ENCODE data around the gene ZACN. TPM values are rescaled to one million over a fixed set of nuclear protein-coding genes. Genes with fewer than 3 reads are reported as not detected.

ZACN gene
- total RNA-seq, 1 donor from 2014 or later = not detected

DNA sequence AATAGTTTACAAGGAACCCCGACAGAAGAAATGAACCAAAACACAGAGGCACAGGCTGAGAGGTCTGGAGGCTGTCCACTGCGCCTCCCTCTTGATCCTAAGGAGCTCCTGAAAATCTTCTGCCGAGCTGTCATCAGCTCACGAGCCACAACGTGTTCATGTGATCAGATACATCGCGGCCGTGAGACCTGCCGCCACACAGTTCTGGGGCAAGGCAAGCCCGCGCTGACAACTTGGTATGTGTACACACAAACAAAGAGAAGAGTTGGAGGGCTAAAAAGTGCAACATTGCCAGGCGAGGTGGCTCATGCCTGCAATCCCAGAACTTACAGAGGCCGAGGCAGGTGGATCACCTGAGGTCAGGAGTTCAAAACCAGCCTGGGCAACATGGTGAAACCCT, 17.0 kb downstream of the ZACN start:
- ATAC-seq = no peak
- no peak for DNase-seq (ENCODE audit: low spot score)

DNA sequence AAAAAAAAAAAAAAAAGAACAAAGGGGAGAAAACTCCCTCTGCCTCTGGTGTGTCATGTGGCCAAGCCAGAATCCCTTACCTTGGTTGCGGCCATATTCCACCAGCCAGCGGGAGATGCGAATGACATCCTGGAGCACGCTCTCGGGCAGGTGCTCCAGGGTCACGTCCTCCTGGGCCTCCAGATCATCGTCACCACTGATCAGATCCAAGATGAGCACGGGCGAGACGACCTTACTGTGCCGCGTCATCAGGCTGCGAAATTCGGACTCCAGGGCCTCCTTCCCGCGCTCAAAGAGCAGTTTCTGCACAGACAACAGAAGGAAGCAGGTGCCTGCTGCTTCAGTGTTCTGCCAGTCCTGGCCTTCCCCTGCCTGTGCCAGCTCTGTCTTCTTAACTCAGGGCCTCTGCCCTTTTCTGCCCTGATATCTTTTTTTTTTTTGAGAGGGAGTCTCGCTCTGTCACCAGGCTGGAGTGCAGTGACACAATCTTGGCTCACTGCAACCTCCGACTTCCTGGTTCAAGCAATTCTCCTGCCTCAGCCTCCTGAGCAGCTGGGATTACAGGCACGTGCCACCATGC, 18.8 kb downstream of the ZACN start:
- no peak for DNase-seq (ENCODE audit: low spot score)
- ATAC-seq = no peak

DNA sequence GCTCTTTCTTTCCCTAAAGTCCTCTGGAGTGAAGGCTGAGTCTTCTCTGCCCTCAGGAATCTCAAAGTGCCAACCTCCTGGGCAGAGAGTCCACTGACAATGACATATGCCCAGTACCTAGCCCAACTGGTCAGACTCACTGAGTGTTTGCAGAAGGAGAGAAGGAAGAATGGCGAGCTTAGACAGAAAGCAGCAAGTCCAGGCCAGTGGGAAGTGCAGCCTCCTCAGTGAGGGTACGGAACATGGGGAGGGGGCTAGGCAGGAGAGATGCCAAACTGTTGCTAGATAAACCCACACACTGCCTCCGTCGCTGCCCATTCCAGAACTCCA, 23.9 kb downstream of the ZACN start:
- DNase-seq (ENCODE audit: low spot score) (no peak), ATAC-seq (peak; percentile 41)

DNA sequence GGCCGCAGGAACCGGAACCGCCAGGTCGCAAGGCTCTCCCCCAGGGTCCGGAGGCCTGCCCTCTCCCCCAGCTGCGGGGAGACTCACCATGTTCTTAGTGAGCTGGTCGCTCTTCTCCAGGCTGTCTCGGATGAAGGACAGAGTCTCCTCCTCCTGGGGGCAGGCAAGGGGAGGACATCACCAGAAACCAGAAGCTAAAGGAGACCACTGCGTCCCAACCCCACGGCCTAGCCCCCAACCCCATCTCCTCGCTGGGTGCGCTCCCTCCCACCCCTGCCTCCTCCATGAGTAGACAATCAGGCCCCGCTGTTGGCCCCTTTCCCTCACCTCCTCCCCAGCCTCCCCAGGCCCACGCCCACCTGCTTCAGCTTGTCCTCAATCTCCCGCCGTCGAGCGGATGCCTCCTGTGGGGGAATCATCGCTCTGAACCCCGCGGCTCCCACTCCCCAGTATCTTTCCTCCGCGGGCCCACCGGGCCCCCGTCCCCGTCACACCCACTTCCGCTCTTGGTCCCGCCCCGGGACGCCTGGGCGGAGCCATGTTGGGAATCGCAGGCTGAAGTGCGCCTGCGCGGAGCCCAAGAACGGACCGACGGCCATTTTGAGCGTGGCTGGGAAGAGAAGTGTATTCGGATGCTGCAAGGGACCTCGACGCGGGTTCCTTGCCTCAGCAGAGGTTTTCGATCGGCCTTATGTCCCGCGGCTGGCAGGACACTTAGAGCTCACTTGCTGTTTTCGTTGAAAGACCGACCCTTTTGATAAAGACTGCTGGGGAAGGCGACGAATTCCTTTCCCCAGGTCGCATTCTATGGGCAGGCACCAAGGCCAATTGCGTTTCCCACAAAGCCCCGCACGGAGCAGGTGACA, 24.5 kb downstream of the ZACN start, which contains the start of gene EXOC7:
EXOC7 (minus strand) TSS at position 514 of the 866 bp plus-strand sequence; CDS start at position 419, 95 bp downstream.
- ATAC-seq (peak; percentile 97), DNase-seq (ENCODE audit: low spot score) (peak; percentile 93)

DNA sequence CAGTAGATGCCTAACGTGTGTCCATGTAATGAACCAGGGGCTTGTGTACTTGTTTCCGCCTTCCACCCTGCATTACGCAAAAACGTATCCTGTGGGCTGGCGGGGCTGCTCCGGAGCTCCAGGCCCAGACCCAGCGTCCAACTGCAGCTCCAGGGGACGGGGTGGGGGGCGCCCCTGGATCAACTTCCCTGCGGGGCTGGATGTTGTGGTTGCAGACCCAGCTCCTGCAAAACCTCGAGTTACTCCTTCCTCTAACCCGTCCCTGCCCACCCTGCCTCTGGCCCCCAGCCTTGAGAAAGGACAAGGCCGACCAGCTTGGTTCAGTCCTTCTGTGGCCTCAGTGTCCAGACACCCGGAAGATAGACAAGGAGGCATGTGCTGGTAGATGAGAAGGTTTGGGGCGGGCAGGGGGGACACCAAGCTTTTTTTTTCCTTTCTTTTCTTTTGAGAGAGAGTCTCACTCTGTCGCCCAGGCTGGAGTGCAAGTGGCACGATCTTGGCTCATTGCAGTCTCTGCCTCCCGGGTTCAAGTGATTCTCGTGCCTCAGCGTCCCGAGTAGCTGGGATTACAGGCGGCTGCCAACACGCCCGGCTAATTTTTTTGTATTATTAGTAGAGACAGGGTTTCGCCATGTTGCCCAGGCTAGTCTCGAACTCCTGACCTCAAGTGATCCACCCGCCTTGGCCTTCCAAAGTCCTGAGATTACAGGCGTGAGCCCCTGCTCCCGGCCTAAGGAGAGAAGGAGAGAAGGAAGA, 25.3 kb downstream of the ZACN start:
- DNase-seq (ENCODE audit: low spot score) (no peak), ATAC-seq (peak; percentile 8)

DNA sequence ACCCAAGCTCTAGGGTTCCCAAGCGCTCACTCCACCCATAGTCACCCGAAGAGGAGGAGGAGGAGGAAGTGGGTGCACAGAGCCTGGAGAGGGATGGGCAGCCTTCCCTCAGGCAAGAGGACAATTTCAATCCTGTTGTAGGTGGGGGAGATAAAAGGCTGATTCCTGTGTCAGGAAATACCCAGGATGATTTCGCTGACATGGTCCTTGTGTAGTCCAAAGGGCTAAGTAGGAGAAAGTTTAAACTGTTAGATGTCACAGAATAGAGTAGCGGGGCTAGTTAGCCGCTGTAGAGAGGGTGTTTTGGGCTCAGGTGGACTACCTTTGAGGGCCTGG, 25.9 kb downstream of the ZACN start:
- no peak for DNase-seq (ENCODE audit: low spot score)

DNA sequence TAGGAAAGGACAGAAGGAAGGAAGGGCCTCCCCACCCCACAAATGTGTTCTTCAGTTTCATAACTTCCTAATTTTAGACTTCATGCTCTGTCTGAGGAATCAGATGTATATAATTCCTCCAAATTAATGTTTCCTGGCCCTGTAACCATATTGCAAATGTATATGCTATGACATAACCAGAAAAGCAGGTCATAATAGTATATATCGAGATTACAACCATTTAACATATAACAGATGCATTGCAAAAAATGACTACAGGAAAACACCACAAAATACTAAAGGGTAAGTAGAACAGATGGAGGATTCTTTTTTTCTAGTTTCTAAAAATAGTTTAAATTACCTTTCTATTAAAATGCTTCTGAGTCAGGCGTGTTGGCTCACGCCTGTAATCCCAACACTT, 27.7 kb downstream of the ZACN start:
- ATAC-seq (no peak), DNase-seq (ENCODE audit: low spot score) (no peak)

More for the DNA sequence above, 25.9 kb downstream of the ZACN start:
- no peak for ATAC-seq

DNA sequence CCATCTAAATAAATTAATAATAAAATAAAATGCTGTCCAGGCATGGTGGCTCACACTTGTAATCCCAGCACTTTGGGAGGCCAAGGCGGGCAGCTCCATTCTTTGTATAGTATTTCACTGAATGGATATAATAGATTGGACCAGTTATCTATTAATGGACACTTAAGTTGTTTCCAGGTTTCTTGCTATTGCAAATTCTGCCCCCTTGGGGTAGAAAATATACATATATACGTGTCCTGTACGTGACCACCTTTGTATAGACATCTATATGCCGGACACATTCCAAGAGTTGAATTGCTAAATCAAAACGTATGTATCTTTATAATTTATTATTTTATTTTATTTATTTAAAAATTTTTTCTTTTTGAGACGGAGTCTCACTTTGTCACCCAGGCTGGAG, 28.5 kb downstream of the ZACN start:
- no peak for ATAC-seq
- DNase-seq (ENCODE audit: low spot score) = no peak

DNA sequence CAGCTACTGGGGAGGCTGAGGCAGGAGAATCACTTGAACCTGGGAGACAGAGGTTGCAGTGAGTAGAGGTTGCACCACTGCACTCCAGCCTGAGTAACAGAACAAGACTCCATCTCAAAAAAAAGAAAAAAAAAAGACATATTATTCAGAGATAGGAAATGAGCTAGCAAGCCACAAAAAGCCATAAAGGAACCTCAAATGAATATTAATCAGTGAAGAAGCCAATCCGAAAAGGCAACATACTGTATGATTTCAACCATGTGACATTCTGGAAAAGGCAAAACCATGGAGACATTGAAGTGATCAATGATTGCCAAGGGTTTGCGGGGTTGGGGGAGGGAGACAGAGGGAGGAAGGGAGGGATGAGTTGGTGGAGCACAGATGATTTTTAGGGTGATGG, 33.0 kb downstream of the ZACN start:
- ATAC-seq (no peak), DNase-seq (ENCODE audit: low spot score) (no peak)

DNA sequence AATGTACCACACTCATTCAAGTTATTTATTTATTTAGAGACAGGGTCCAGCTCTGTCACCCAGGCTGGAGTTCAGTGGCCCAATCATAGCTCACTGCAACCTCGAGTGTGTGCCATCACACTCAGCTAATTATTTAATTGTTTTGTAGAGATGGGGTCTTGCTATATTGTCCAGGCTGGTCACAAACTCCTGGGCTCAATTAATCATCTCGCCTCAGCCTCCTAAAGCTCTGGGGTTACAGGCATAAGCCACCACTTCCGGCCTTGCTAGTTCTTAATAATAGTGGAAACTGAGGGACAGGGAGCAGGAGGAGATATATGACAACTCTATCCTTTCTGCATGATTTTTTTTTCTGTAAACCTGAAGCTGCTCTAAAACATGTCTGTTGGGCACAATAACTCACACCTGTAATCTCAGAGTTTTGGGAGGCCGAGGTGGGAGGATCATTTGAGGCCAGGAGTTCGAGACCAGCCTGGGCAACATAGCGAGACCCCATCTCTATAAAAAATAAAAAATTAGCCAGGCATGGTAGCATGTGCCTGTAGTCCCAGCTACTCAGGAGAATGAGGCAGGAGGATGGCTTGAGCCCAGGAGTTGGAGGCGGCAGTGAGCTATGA, 36.3 kb downstream of the ZACN start:
- no peak for DNase-seq (ENCODE audit: low spot score)

DNA sequence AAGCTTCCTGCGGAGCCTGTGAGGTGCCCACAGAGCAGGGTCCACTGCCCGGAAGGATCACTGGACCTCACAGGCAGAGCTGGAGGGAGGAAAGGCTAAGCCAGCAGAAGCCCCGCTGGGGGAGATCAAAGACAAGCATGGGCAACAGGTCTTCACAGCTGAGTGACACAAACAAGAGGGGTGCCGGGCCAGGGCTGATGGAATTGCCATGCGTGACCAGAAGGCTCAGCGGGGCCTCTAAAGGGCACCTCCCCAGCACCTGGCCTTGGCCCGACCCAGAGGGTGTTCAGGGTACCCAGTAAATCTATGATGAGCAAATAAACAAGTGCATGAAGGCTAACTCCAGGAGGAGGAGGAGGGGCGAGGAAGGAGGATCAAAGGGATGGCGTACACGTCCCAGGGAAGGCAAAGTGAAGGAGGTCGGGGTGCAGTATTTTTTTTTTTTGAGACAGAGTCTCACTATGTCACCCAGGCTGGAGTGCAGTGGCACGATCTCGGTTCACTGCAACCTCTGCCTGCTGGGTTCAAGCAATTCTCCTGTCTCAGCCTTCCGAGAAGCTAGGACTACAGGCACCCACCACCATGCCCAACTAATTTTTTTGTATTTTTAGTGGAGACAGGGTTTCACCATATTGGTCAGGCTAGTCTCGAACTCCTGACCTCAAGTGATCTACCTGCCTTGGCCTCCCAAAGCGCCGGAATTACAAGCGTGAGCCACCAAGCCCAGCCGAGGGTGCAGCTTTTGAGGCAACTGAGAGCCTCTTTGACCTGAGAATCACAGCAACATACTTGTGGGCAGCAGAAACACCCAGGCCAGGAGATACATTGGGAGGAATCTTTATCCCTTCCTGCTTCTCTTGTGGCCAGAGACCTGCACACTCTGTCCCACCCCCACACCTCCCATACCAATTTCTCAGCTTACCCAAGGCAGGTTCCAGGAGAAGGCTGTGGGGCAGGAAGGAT, 40.7 kb downstream of the ZACN start:
- DNase-seq (ENCODE audit: low spot score) (no peak), ATAC-seq (no peak)

More for the DNA sequence above, 36.3 kb downstream of the ZACN start:
- ATAC-seq = no peak

DNA sequence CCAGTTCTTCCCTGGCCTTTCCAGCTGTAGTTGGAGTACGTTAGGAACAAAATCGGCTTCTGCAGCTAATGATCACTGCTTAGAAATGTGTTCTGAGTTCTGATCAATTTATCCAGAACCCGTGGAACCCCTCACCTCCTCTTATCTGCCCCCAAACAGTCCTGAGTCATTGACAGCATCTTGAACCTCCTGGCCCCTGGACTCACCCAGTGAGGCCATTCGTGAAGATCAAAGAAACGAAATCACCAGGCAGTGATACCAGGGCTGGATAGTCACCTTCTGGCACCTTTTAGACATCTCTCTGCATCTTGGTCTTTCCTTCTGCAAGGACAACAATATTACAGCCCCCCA, 41.7 kb downstream of the ZACN start:
- no peak for DNase-seq (ENCODE audit: low spot score)
- ATAC-seq = no peak

DNA sequence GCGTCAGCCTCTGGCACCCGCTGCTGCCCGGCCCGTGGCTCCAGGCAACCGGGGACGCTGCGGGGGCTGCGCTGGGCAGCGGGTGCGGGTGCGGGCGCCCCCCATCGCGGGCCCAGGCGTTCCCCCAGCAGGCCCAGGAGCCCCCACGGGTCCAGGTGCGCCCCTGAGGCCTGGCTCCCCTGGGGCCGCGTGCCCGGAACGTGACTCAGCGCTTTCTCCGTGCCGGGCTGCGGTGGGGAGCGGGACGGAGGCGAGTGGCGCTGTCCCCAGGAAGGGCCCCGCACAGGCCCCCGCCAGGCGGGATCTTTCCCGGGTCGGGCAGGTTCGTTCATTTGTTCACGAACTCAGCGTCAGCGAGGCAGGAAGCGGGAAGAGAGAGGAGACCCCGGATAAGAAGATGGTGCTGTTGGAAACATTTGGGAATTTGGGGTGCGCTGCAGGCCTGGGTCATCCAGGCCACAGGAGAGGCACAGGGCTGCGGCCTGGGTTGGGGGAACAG, 43.0 kb downstream of the ZACN start:
- peak; percentile 32 for ATAC-seq
- DNase-seq (ENCODE audit: low spot score) = no peak

DNA sequence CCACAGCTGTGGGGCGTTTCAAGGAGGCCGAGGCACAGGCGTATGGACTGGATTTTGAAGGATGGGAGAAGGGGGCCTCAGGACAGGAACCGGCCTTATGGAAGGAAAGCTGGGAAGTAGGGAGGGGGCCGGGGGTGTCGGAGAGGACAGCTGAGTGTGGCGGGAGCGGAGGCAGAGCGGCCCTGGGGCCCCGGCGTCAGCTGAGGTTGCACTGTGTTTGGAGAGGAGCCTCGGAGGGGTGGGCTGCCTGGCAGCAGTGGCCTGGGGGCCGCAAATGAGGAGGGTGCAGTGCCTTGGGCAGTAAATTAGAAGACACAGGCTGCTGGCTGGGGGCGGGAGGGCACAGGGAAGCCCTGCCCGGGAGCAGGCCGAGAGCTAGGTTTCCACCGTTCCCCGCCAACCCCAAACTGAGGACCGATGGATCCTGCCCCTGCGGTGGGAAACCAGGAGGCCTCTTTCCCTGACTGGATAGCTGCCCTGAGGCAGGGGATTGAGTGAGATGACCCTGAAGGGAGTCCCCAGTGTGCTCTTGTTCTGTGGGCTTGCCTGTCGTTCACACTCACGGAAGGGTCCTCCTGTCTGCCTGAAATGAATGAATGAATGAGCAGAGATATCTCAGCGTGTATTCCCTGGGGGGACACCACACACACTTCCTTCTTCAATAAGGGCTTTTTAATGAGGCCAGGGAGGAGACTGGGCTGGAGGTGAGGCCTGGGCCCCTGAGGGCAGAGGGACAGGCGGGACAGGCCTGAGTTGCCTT, 43.6 kb downstream of the ZACN start:
- DNase-seq (ENCODE audit: low spot score) (no peak), ATAC-seq (no peak)

DNA sequence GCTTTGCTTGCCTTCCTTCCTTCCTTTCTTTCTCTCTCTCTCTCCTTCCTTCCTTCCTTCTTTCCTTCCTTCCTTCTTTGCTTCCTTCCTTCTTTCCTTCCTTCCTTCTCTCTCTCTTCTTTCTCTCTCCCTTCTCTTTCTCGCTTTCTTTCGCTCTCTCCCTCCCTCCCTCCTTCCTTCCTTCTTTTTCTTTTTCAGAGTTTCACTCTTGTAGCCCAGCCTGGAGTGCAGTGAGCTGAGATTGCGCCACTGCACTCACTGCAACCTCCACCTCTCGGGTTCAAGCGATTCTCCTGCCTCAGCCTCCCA, 44.2 kb downstream of the ZACN start:
- DNase-seq (ENCODE audit: low spot score) = no peak
- ATAC-seq = no peak

DNA sequence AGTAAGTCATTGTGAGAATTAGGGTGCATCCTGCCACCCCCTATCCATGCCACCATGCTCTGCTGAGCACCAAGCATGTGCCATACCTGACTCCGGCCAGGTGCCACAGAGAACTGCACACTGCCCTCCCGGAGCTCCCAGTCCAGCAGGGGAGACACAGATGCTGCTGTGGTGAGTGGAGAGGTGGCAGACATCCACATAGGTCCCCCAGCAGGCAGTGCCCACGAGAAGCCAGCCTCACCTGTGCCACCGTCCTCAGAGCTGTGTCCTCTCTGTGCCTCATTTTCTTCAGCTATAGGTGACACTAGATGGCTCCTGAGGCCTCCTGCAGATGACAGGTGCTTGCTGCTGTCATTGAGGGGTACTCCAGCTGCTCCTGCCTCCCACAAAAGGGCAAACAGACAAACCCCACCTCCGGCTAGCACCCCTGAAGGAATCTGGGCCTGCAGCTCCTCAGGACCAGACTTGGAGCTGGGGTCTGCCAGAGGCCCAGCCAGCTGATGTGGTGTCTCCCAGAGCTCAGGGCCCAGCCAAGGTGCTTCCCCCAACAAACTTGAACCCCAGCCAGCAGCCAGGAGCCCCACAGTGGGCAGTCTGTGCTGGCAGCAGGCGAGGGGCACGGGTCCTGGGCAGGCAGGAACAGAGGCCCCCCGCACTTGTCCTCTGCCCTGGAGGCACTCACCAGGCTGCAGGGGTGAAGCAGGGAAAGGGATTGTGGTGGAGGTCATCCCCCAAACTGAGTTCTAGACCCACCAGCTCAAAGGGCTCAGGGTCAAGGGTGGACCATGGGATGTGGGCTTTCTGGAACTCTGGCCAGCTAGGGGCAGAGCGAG, 45.0 kb downstream of the ZACN start:
- DNase-seq (ENCODE audit: low spot score) (no peak), ATAC-seq (no peak)

DNA sequence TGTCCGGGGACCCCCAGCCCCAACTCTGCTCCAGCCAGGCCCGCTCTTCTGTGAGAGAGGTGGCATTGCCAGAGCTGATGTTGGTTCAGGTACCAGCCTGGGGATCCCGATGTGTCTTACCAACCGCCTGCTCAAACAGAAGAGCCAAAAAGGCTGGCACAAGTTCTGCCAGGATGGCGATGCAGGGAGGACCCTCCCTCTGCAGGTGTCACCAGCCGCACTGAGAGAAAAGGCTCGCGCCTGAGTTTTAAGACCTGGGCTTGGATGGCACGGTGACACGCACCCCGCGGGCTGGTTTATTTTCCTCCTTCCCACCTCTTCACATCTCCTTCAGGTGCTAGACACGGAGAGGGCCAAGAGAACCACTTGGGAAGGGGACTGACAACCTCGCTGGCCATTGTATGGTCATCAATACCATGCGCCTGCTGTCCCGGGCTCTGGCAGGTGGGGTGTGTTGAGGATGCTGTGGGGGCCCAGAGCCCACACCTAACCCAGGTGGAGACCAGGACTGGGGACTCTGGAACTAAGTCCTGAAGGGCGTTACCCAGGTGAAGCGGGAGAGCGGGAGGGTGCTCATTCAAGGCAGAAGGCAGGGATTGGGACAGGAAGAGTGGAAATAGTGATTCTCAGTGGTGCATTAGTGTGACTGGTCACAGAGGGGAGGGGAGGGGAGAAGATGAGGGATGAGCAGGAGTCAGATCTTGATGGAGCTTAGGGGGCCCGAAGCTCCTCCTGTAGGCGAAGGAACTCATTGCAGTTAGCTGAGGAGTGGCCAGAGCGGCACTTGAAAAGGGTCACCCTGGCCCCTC, 45.8 kb downstream of the ZACN start:
- DNase-seq (ENCODE audit: low spot score) (no peak), ATAC-seq (no peak)

DNA sequence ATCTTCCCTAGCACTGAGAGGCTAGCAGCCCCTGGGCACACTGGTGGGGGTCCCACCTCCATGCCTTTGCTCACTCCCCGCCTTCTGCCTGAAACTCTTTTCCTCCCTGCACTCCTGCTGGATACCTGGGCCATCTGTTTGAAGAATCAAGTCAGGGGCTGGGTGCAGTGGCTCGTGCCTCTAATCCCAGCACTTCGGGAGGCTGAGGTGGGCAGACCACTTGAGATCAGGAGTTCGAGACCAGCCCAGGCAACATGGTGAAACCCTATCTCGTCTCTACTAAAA, 46.4 kb downstream of the ZACN start:
- ATAC-seq (no peak), DNase-seq (ENCODE audit: low spot score) (no peak)

All from left lobe of liver (tissue), 2 donors.